ENCODE data around the gene CCDC180. TPM values are rescaled to one million over a fixed set of nuclear protein-coding genes. Genes with fewer than 3 reads are reported as not detected.
A peak's percentile ranks its signal among the peaks of the same experiment; 100 is the strongest.

Gene CCDC180
- total RNA-seq, 1 experiment from 2014 or later, result 7.9 TPM

DNA sequence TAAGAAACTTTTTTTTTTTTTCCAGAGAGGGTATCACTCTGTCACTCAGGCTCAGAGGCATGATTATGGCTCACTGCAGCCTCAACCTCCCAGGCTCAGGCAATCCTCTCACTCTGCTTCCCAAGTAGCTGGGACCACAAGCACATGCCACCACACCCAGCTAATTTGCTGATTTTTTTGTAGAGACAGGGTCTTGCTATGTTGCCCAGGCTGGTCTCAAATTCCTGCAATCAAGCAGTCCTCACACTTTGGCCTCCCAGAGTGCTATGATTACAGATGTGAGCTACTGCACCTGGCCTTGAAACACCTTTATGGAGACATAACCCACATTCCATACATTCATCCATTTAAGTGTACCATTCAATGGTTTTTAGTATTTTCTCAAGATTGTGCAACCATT is 23.7 kb upstream of the CCDC180 start (continued):
- TF ChIP-seq CBX3 (IDR thresholded peaks at IDR 0.05; ENCODE audit: low read depth), result no peak
- TF ChIP-seq, protein P1, sequence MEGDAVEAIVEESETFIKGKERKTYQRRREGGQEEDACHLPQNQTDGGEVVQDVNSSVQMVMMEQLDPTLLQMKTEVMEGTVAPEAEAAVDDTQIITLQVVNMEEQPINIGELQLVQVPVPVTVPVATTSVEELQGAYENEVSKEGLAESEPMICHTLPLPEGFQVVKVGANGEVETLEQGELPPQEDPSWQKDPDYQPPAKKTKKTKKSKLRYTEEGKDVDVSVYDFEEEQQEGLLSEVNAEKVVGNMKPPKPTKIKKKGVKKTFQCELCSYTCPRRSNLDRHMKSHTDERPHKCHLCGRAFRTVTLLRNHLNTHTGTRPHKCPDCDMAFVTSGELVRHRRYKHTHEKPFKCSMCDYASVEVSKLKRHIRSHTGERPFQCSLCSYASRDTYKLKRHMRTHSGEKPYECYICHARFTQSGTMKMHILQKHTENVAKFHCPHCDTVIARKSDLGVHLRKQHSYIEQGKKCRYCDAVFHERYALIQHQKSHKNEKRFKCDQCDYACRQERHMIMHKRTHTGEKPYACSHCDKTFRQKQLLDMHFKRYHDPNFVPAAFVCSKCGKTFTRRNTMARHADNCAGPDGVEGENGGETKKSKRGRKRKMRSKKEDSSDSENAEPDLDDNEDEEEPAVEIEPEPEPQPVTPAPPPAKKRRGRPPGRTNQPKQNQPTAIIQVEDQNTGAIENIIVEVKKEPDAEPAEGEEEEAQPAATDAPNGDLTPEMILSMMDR (IDR thresholded peaks at IDR 0.05 in 2 of 3, conservative IDR thresholded peaks at IDR 0.05 in 1 of 3; ENCODE audit: borderline replicate concordance in 1 of 3, insufficient read depth in 1 of 3, low read depth in 2 of 3, low read length in 2 of 3), result no peak
- TF ChIP-seq, protein P2, sequence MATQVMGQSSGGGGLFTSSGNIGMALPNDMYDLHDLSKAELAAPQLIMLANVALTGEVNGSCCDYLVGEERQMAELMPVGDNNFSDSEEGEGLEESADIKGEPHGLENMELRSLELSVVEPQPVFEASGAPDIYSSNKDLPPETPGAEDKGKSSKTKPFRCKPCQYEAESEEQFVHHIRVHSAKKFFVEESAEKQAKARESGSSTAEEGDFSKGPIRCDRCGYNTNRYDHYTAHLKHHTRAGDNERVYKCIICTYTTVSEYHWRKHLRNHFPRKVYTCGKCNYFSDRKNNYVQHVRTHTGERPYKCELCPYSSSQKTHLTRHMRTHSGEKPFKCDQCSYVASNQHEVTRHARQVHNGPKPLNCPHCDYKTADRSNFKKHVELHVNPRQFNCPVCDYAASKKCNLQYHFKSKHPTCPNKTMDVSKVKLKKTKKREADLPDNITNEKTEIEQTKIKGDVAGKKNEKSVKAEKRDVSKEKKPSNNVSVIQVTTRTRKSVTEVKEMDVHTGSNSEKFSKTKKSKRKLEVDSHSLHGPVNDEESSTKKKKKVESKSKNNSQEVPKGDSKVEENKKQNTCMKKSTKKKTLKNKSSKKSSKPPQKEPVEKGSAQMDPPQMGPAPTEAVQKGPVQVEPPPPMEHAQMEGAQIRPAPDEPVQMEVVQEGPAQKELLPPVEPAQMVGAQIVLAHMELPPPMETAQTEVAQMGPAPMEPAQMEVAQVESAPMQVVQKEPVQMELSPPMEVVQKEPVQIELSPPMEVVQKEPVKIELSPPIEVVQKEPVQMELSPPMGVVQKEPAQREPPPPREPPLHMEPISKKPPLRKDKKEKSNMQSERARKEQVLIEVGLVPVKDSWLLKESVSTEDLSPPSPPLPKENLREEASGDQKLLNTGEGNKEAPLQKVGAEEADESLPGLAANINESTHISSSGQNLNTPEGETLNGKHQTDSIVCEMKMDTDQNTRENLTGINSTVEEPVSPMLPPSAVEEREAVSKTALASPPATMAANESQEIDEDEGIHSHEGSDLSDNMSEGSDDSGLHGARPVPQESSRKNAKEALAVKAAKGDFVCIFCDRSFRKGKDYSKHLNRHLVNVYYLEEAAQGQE (IDR thresholded peaks at IDR 0.05; ENCODE audit: low read depth), result no peak
- TF ChIP-seq RAD21 (IDR thresholded peaks at IDR 0.05; ENCODE audit: low read depth), result no peak
- TF ChIP-seq ZFX (IDR thresholded peaks at IDR 0.05), result no peak
- TF ChIP-seq EGR1 (IDR thresholded peaks at IDR 0.05; ENCODE audit: low read depth), result no peak
- TF ChIP-seq TCF7L2 (IDR thresholded peaks at IDR 0.05; ENCODE audit: borderline replicate concordance, extremely low read depth, insufficient read depth, insufficient read length), result no peak

DNA sequence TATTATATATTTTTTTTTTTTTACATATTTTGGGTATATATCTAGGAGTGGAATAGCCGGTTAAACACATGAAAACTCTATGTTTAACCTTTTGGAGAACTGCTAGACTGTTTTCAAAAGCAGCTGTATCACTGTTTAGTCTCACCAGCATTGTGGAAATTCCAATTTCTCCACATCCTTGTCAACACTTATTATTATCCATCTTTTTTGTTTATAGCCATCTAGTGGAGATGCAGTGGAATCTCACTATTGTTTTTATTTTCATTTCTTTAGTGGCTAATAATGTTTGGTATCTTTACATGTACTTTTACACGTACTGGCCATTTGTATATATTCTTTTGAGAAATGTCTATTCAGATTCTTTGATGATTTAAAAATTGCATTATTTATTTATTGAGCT is 22.7 kb upstream of the CCDC180 start:
- H3K79me2 ChIP-seq (ENCODE audit: insufficient read depth, low read length), result no peaks in the 10 kb centered on the region
- ATAC-seq, result no peak
- H4K20me1 ChIP-seq (ENCODE audit: insufficient read depth), result no peaks in the 10 kb centered on the region
- peaks cover 15 to 30% of the 10 kb centered on the region in 2 experiments; a peak in 3 of 4 replicates for H3K36me3 ChIP-seq (ENCODE audit: control insufficient read depth in 1 of 2, insufficient read depth in 2 of 2, low read length in 2 of 2)
- no peaks in the 10 kb centered on the region for H3K9me3 ChIP-seq (ENCODE audit: control insufficient read depth in 1 of 2, insufficient read depth in 1 of 2, low read depth in 1 of 2, low read length in 2 of 2)
- DNase-seq (ENCODE audit: low read depth, low spot score), result no peak
- H3K9me2 ChIP-seq (ENCODE audit: insufficient read depth), result no peaks in the 10 kb centered on the region
- TF ChIP-seq EZH2 (IDR thresholded peaks at IDR 0.05), result no peak
- peak; percentile 56; the same call in 1 of the 2 replicates for TF ChIP-seq CBX3 (IDR thresholded peaks at IDR 0.05; ENCODE audit: low read depth)
- TF ChIP-seq, protein P1 (IDR thresholded peaks at IDR 0.05 in 2 of 3, conservative IDR thresholded peaks at IDR 0.05 in 1 of 3; ENCODE audit: borderline replicate concordance in 1 of 3, insufficient read depth in 1 of 3, low read depth in 2 of 3, low read length in 2 of 3), result peak in 2 of 3 experiments; percentile 24 to 55; a peak in 3 of 6 replicates
- no peaks in the 10 kb centered on the region for H3K27me3 ChIP-seq (ENCODE audit: insufficient read depth, low read length)
- ChIA-PET RAD21 (ENCODE audit: low non-redundant PET in 1 of 2, low total read pairs in 2 of 2, uncharacterized antibody in 2 of 2, unreplicated experiment in 2 of 2) (no interaction called here), POLR2A (no interaction called here), CTCF (no interaction called here)
- BruUV-seq (replicated peaks), result no TSS peak
- no peak overlapping the region for H2AFZ ChIP-seq (ENCODE audit: low read depth, low read length, poor library complexity, severe bottlenecking)
- no peak overlapping the region for H3K9ac ChIP-seq (ENCODE audit: low read length)
- no peak overlapping the region for H3K4me2 ChIP-seq (ENCODE audit: low read length)
- H3K4me3 ChIP-seq (replicated peaks in 1 of 2; ENCODE audit: low read depth in 1 of 2, low read length in 2 of 2), result no peak overlapping the region
- H3K4me1 ChIP-seq (ENCODE audit: control insufficient read depth in 1 of 2, insufficient read depth in 2 of 2, low read length in 2 of 2), result no peaks in the 10 kb centered on the region
- intact Hi-C loops (cut with micrococcal nuclease), result no loop called here
- no peak overlapping the region for H3K27ac ChIP-seq (ENCODE audit: low read depth, low read length)

Data from HCT116 (cell line).